ENCODE data around the gene CRK. TPM values are rescaled to one million over a fixed set of nuclear protein-coding genes. Genes with fewer than 3 reads are reported as not detected.
"Not testable (repeated sequence)": the region's sequence is repeated elsewhere in the genome, so short reads cannot be mapped to it uniquely, and the experiment has no call there.

The CRK gene
- total and polyA plus RNA-seq, 10 of the 15 experiments (the other 5 are each of a cell fraction or from before 2014, with no cell fraction given): 11.1 to 23.8 (median 20.5) TPM

DNA sequence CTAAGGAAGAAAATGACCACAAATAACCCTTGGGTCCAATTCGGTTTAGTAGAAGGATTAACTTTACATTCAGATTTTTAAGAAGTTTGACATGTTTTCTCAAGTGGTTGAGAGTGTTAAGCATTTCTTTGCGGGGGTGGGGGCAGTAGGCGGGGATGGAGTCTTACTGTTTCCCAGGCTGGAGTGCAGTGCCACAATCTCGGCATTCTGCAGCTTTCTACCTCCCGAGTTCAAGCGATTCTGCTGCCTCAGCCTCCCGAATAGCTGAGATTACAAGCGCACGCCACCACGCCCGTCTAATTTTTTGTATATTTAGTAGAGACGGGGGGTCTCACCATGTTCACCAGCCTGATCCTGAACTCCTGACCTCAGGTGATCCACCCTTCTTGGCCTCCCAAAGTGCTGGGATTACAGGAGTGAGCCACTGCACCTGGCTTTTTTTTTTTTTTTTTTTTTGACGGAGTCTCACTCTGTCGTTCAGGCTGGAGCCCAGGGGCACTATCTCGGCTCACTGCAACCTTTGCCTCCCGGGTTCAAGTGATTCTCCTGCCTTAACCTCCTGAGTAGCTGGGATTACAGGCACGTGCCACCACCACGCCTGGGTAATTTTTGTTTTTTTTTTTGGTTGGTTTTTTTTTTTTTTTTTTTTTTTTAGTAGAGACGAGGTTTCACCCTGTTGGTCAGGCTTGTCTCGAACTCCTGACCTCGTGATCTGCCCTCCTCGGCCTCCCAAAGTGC is 68.4 kb downstream of the CRK start:
- BruUV-seq (replicated peaks): not testable (repeated sequence)

DNA sequence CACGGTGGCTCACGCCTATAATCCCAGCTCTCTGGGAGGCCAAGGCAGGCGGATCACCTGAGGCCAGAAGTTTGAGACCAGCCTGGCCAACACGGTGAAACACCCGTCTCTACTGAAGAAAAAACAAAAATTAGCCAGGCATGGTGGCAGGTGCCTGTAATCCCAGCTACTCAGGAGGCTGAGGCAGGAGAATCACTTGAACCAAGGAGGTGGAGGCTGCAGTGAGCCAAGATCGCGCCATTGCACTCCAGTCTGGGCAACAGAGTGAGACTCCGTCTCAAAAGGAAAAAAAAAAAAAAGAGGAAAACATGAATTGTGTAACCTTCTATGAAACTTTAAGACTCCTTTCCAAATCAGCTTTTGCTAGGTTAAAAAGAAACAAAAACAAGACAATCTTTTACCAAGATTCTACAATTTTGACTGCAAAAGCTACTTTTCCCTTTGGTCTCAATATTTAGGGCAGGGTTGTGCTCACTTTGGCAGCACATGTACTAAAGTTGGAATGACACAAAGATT is 69.3 kb downstream of the CRK start:
- H3K9me3 ChIP-seq (replicated peaks; ENCODE audit: control insufficient read depth, insufficient read depth, low read length); H3K4me1 ChIP-seq (ENCODE audit: control insufficient read depth, insufficient read depth, low read length); in situ Hi-C loops (cut with MboI); H3K4me3 ChIP-seq; H3K4me2 ChIP-seq (ENCODE audit: control insufficient read depth, insufficient read depth); H3K9ac ChIP-seq (ENCODE audit: control insufficient read depth, insufficient read depth, low read length); intact Hi-C loops (cut with micrococcal nuclease; ENCODE audit: unreplicated experiment); FAIRE-seq; H2AFZ ChIP-seq (ENCODE audit: control insufficient read depth, low read depth, low read length); H3K27ac ChIP-seq (ENCODE audit: control insufficient read depth, insufficient read depth); ATAC-seq; DNase-seq (ENCODE audit: low read depth, low spot score); H3K27me3 ChIP-seq (replicated peaks in 1 of 2; ENCODE audit: control insufficient read depth in 2 of 2, insufficient read depth in 2 of 2, low read length in 1 of 2); BruUV-seq (replicated peaks): not testable (repeated sequence)
- SMC1A ChIA-PET (ENCODE audit: uncharacterized antibody, unreplicated experiment): interaction anchor here (1.2 to 6.9 kb wide), 3 partner anchors 8 to 21 kb away, joined by 4 to 61 read pairs (median 8); no protein-coding TSS in a partner anchor
- CTCF ChIA-PET: interaction anchor here (0.8 to 2.1 kb wide), 3 partner anchors 15 to 21 kb away, joined by 3 to 12 read pairs (median 5); no protein-coding TSS in a partner anchor
- POLR2A ChIA-PET: interaction anchor here (0.7 to 2.0 kb wide), 5 partner anchors 10 to 565 kb away, joined by 3 to 9 read pairs (median 3); no protein-coding TSS in a partner anchor
- RAD21 ChIA-PET (ENCODE audit: unreplicated experiment): interaction anchor here (0.9 kb wide), 1 partner anchor 22 kb away, joined by 3 read pairs; no protein-coding TSS in a partner anchor
- Histone ChIP-seq H3K36me3 (ENCODE audit: control insufficient read depth in 2 of 2, insufficient read depth in 2 of 2, low read length in 1 of 2) (peaks cover 3 to 12% of the 10 kb centered on the region in 2 experiments; a peak in 3 of 4 replicates), H3K79me2 (ENCODE audit: control insufficient read depth, insufficient read depth, low read length) (peaks cover 95% of the 10 kb centered on the region), H4K20me1 (ENCODE audit: control insufficient read depth, insufficient read depth) (peaks cover 12% of the 10 kb centered on the region)
- 93% methylated on average over 7 of the region's 8 CpGs for WGBS (ENCODE audit: insufficient coverage, insufficient replicate concordance, low lambda C conversion rate, missing lambda C conversion rate)

More for the DNA sequence above, 68.4 kb downstream of the CRK start:
- H3K36me3 ChIP-seq (ENCODE audit: control insufficient read depth in 2 of 2, insufficient read depth in 2 of 2, low read length in 1 of 2); H3K4me1 ChIP-seq (ENCODE audit: control insufficient read depth, insufficient read depth, low read length); H3K4me3 ChIP-seq; H2AFZ ChIP-seq (ENCODE audit: control insufficient read depth, low read depth, low read length); intact Hi-C loops (cut with micrococcal nuclease; ENCODE audit: unreplicated experiment); H3K9me3 ChIP-seq (replicated peaks; ENCODE audit: control insufficient read depth, insufficient read depth, low read length); H3K27ac ChIP-seq (ENCODE audit: control insufficient read depth, insufficient read depth); H3K9ac ChIP-seq (ENCODE audit: control insufficient read depth, insufficient read depth, low read length); FAIRE-seq; ATAC-seq; in situ Hi-C loops (cut with MboI); DNase-seq (ENCODE audit: low read depth, low spot score); H3K27me3 ChIP-seq (replicated peaks in 1 of 2; ENCODE audit: control insufficient read depth in 2 of 2, insufficient read depth in 2 of 2, low read length in 1 of 2); H3K4me2 ChIP-seq (ENCODE audit: control insufficient read depth, insufficient read depth): not testable (repeated sequence)
- CTCF ChIA-PET: interaction anchor here (1.6 to 5.9 kb wide), 3 partner anchors 21 to 22 kb away, joined by 3 to 61 read pairs (median 12); no protein-coding TSS in a partner anchor
- H3K79me2 ChIP-seq (ENCODE audit: control insufficient read depth, insufficient read depth, low read length): peaks cover 97% of the 10 kb centered on the region
- TF ChIP-seq, protein P1, sequence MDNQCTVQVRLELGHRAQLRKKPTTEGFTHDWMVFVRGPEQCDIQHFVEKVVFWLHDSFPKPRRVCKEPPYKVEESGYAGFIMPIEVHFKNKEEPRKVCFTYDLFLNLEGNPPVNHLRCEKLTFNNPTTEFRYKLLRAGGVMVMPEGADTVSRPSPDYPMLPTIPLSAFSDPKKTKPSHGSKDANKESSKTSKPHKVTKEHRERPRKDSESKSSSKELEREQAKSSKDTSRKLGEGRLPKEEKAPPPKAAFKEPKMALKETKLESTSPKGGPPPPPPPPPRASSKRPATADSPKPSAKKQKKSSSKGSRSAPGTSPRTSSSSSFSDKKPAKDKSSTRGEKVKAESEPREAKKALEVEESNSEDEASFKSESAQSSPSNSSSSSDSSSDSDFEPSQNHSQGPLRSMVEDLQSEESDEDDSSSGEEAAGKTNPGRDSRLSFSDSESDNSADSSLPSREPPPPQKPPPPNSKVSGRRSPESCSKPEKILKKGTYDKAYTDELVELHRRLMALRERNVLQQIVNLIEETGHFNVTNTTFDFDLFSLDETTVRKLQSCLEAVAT (IDR thresholded peaks at IDR 0.05): peak; percentile 28; the same call in 1 of the 2 replicates
- RAD21 ChIA-PET (ENCODE audit: unreplicated experiment): interaction anchor here (0.9 to 1.3 kb wide), 3 partner anchors 10 to 23 kb away, joined by 3 to 4 read pairs (median 3); no protein-coding TSS in a partner anchor
- 78% methylated on average over 13 of the region's 22 CpGs for whole genome bisulfite sequencing (ENCODE audit: insufficient coverage, insufficient replicate concordance, low lambda C conversion rate, missing lambda C conversion rate)
- POLR2A ChIA-PET: interaction anchor here (0.6 to 2.0 kb wide), 9 partner anchors 9 to 566 kb away, joined by 3 to 9 read pairs (median 4); no protein-coding TSS in a partner anchor
- peaks cover 12% of the 10 kb centered on the region for H4K20me1 ChIP-seq (ENCODE audit: control insufficient read depth, insufficient read depth)
- SMC1A ChIA-PET (ENCODE audit: uncharacterized antibody, unreplicated experiment): interaction anchor here (1.2 to 6.9 kb wide), 4 partner anchors 9 to 66 kb away, joined by 4 to 61 read pairs (median 4); no protein-coding TSS in a partner anchor
